ENCODE measurements around the gene NFKBIL1.

GRCh38 chr6:31576897-31577578 lies 29.6 kb downstream of the NFKBIL1 start:
- TF ChIP-seq CTCF (IDR thresholded peaks at IDR 0.05), result no peak
- no peak for TF ChIP-seq POLR2A (IDR thresholded peaks at IDR 0.05)

All from adrenal gland (tissue), 5 donors.